Parathyroid adenoma (tissue), 2 donors: Measurements from ENCODE around the gene TPCN1.

Experiments
- H2AFZ ChIP-seq: fragments of 300-600 bp; sonication (generic); one replicate; pipeline ENCODE4 v1.7.0; 2017; ENCODE audit warnings: antibody characterized with exemption, mild to moderate bottlenecking
- H3K27ac ChIP-seq: fragments of 300-600 bp; sonication (generic); one replicate; pipeline ENCODE4 v1.7.0; 2017
- H3K27me3 ChIP-seq: fragments of 300-600 bp; sonication (generic); one replicate; pipeline ENCODE4 v1.7.0; 2017; ENCODE audit warnings: low read length; ENCODE audit not compliant: control insufficient read depth, insufficient read depth
- H3K36me3 ChIP-seq: fragments of 300-600 bp; sonication (generic); one replicate; pipeline ENCODE4 v1.7.0; 2017; ENCODE audit warnings: low read length; ENCODE audit not compliant: control insufficient read depth, insufficient read depth
- H3K4me1 ChIP-seq: fragments of 300-600 bp; sonication (generic); one replicate; pipeline ENCODE4 v1.7.0; 2017; ENCODE audit warnings: control low read depth
- H3K4me2 ChIP-seq: fragments of 300-600 bp; sonication (generic); one replicate; pipeline ENCODE4 v1.7.0; 2017; ENCODE audit warnings: low read length
- H3K4me3 ChIP-seq: fragments of 300-600 bp; sonication (generic); one replicate; pipeline ENCODE4 v1.7.0; 2017; ENCODE audit warnings: low read depth, low read length
- H3K79me2 ChIP-seq: fragments of 300-600 bp; sonication (generic); one replicate; pipeline ENCODE4 v1.7.0; 2017; ENCODE audit warnings: control low read depth
- H3K9ac ChIP-seq: fragments of 300-600 bp; sonication (generic); one replicate; pipeline ENCODE4 v1.7.0; 2017; ENCODE audit warnings: mild to moderate bottlenecking
- H3K9me3 ChIP-seq: fragments of 300-600 bp; sonication (generic); one replicate; pipeline ENCODE4 v1.7.0; 2017; ENCODE audit warnings: low read length; ENCODE audit not compliant: control insufficient read depth
- CTCF ChIP-seq: fragments of 300-600 bp; sonication (generic); IDR thresholded peaks from one replicate; pipeline ENCODE4 v1.7.0; 2017; ENCODE audit warnings: antibody characterized with exemption, mild to moderate bottlenecking
- donor health status: primary hyperparathyroidism.

The TPCN1 gene

GRCh38 chr12:113299619-113300237, 78.5 kb downstream of the TPCN1 start:
- Histone ChIP-seq H3K9ac (no peak overlapping the region), H3K4me1 (peaks cover 19% of the 10 kb centered on the region), H3K4me2 (no peak overlapping the region), H3K79me2 (no peaks in the 10 kb centered on the region), H3K9me3 (no peaks in the 10 kb centered on the region), H3K36me3 (no peaks in the 10 kb centered on the region), H3K4me3 (no peak overlapping the region), H3K27me3 (no peaks in the 10 kb centered on the region), H2AFZ (peak overlapping the region; percentile 61), H3K27ac (no peak overlapping the region)
- TF ChIP-seq CTCF, result no peak

GRCh38 chr12:113301811-113302210, 80.5 kb downstream of the TPCN1 start:
- no peak overlapping the region for H3K9ac ChIP-seq
- H3K27me3 ChIP-seq, result no peaks in the 10 kb centered on the region
- no peaks in the 10 kb centered on the region for H3K79me2 ChIP-seq
- peaks cover 15% of the 10 kb centered on the region for H3K4me1 ChIP-seq
- H3K4me2 ChIP-seq, result no peak overlapping the region
- no peaks in the 10 kb centered on the region for H3K36me3 ChIP-seq
- TF ChIP-seq CTCF, result no peak
- H3K27ac ChIP-seq, result no peak overlapping the region
- no peaks in the 10 kb centered on the region for H3K9me3 ChIP-seq
- H2AFZ ChIP-seq, result no peak overlapping the region
- no peak overlapping the region for H3K4me3 ChIP-seq

- no peaks in the 10 kb centered on the region for H3K27me3 ChIP-seq
- H2AFZ ChIP-seq, result no peak overlapping the region
- H3K27ac ChIP-seq, result no peak overlapping the region
- no peak overlapping the region for H3K9ac ChIP-seq
- H3K9me3 ChIP-seq, result no peaks in the 10 kb centered on the region
- H3K36me3 ChIP-seq, result no peaks in the 10 kb centered on the region
- no peaks in the 10 kb centered on the region for H3K79me2 ChIP-seq
- no peak for TF ChIP-seq CTCF
- H3K4me3 ChIP-seq, result no peak overlapping the region
- H3K4me1 ChIP-seq, result peaks cover 15% of the 10 kb centered on the region
- no peak overlapping the region for H3K4me2 ChIP-seq
These were observed 81.2 kb downstream of the TPCN1 start for GRCh38 chr12:113302466-113302865.

GRCh38 chr12:113302886-113303640, 81.8 kb downstream of the TPCN1 start:
- Histone ChIP-seq H3K4me1 (peaks cover 12% of the 10 kb centered on the region), H3K36me3 (no peaks in the 10 kb centered on the region), H3K4me3 (no peak overlapping the region), H3K4me2 (no peak overlapping the region), H3K9me3 (no peaks in the 10 kb centered on the region), H3K27ac (no peak overlapping the region), H3K9ac (no peak overlapping the region), H3K79me2 (no peaks in the 10 kb centered on the region), H3K27me3 (no peaks in the 10 kb centered on the region), H2AFZ (no peak overlapping the region)
- TF ChIP-seq CTCF, result no peak
